Measurements from ENCODE around the gene GABRA5.

GABRA5 gene

DNA sequence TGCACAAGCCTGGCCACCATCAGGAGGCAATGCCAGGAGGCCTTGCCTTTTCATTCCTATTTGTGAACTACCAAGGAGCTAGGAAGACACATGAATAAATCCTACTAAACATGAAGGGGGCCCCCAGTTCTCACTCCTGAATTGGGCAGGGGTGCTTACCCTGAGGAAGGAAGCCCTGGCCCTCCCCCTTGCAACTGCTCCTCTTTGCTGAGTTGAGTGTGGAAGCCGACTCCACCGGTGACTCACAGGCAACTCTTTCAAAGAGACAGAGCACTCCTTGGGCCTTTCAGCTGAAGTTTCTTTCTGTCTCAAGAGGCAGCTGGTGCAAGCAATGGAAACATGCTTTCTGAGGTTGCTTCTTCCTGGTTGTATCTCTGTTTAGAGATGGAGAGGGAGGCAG lies 105.8 kb downstream of the GABRA5 start:
- no peak for DNase-seq (ENCODE audit: low read depth)
- TF ChIP-seq, protein P1, sequence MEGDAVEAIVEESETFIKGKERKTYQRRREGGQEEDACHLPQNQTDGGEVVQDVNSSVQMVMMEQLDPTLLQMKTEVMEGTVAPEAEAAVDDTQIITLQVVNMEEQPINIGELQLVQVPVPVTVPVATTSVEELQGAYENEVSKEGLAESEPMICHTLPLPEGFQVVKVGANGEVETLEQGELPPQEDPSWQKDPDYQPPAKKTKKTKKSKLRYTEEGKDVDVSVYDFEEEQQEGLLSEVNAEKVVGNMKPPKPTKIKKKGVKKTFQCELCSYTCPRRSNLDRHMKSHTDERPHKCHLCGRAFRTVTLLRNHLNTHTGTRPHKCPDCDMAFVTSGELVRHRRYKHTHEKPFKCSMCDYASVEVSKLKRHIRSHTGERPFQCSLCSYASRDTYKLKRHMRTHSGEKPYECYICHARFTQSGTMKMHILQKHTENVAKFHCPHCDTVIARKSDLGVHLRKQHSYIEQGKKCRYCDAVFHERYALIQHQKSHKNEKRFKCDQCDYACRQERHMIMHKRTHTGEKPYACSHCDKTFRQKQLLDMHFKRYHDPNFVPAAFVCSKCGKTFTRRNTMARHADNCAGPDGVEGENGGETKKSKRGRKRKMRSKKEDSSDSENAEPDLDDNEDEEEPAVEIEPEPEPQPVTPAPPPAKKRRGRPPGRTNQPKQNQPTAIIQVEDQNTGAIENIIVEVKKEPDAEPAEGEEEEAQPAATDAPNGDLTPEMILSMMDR (IDR thresholded peaks at IDR 0.05; ENCODE audit: low read depth, low read length, missing control alignments) = no peak
- H3K4me3 ChIP-seq (ENCODE audit: low read depth, low read length) = no peak overlapping the region

DNA sequence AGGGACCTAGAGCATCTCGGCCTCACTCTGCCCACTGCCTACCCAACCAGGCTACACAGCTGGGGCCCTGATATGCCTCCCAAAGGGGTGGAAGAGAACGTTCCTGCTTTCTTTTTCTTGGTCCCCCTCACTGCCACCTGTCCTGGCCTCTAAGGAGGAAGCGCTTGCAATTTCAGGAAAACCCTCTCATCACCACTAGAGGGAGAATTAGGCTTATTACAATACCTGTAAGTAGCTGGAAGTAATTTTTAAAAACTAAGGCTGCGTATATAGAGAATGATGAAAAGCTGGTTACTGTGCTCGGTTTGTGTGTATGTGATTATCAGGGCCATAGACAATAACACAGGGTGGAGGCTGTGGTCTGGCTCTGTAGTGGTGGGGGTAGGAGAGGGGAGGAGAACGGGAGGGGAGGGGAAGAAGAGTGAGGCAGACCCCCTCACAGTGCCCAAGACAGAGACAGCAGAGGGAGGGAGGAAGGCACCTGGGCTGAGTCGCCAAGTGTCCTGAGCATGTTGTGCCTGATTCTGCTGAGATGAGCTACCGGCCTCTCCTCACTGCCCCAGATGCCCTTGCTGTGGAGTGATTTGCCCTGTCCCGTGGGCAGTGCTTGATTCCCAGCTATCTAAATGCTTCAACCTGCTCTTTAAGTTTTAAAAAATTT lies 107.4 kb downstream of the GABRA5 start:
- no peak for DNase-seq (ENCODE audit: low read depth)
- TF ChIP-seq, protein P1 (IDR thresholded peaks at IDR 0.05; ENCODE audit: low read depth, low read length, missing control alignments) = no peak
- no peak overlapping the region for H3K4me3 ChIP-seq (ENCODE audit: low read depth, low read length)

DNA sequence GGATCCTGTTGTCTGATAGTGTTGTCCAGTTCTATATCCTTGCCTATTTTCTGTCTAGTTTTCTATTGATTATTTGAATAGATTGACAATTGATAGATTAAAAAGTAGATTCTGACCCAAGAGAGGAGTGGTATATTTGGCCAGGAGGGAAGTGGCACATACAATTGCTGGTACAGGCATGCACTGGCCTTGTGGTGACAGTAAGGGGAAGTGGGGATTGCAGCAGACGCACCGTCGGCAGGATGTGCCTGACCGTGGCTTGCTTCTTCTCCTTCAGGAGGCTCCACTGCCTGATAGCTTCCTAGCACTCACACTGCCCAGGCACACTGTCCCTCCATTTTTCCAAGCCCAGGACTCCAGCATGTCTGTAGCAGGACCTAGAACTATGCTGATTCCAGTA lies 114.6 kb downstream of the GABRA5 start:
- no peak overlapping the region for H3K4me3 ChIP-seq (ENCODE audit: low read depth, low read length)
- TF ChIP-seq, protein P1 (IDR thresholded peaks at IDR 0.05; ENCODE audit: low read depth, low read length, missing control alignments) = no peak
- no peak for DNase-seq (ENCODE audit: low read depth)

DNA sequence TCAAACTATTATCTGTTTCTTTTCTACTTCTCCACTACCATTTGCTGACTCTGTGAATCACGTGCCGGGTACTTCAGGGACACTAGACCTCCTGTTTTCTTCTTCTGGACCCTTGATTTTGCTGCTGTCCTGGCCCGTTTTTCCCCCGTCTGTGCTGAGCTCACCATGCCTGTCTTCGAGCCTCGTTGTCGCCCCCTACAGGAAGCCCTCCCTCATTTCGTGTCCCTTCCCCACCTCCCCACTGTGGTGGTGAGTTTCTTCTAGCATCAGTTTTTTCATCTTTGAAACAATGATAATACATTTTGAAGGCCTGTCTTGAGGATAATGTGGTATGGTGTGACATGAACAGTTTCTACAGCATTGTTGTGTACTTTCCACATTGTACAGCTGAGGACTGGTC lies 117.0 kb downstream of the GABRA5 start:
- no peak overlapping the region for H3K4me3 ChIP-seq (ENCODE audit: low read depth, low read length)
- no peak for DNase-seq (ENCODE audit: low read depth)
- TF ChIP-seq, protein P1 (IDR thresholded peaks at IDR 0.05; ENCODE audit: low read depth, low read length, missing control alignments) = no peak

- TF ChIP-seq, protein P1 (IDR thresholded peaks at IDR 0.05; ENCODE audit: low read depth, low read length, missing control alignments) = no peak
- no peak overlapping the region for H3K4me3 ChIP-seq (ENCODE audit: low read depth, low read length)
- no peak for DNase-seq (ENCODE audit: low read depth)
Observed at GRCh38 chr15:26985050-26985449, 118.2 kb downstream of the GABRA5 start.

- DNase-seq (ENCODE audit: low read depth) = no peak
- TF ChIP-seq, protein P1 (IDR thresholded peaks at IDR 0.05; ENCODE audit: low read depth, low read length, missing control alignments) = no peak
- H3K4me3 ChIP-seq (ENCODE audit: low read depth, low read length) = no peak overlapping the region
Observed at GRCh38 chr15:26996250-26996649, 129.4 kb downstream of the GABRA5 start.
